ENCODE data around the gene NUP160. TPM values are rescaled to one million over a fixed set of nuclear protein-coding genes. Genes with fewer than 3 reads are reported as not detected.

Gene NUP160
- total RNA-seq, 2 experiments from 2014 or later: 60.0 to 64.6 TPM

Other genes with a start within 250 kb of the NUP160 start
- gene MTCH2, start 205.8 kb downstream of the NUP160 start, total RNA-seq: 100 to 1,000 TPM in 1 of 2 experiments, 10 to 100 TPM in 1; 70.9 to 100 TPM
- gene AGBL2, start 133.0 kb downstream of the NUP160 start, total RNA-seq: 10 to 100 TPM in 1 of 2 experiments, 1 to 10 TPM in 1; 5.6 to 10.3 TPM
- 100 to 1,000 TPM; 142 to 182 TPM for gene FNBP4, start 81.0 kb downstream of the NUP160 start, total RNA-seq
- gene PTPRJ, start 132.2 kb upstream of the NUP160 start, total RNA-seq: 10 to 100 TPM; 74.3 to 80.5 TPM

All from activated CD8-positive, alpha-beta memory T cell treated with anti-CD3 and anti-CD28 coated beads, Interleukin-2, amount 10 ng/mL, durations not matched to agents 7 days and 5 days (primary cell).